DMS53 treated with DMSO at 0.1 percent for 48 hours (cell line): ENCODE results near the gene MSANTD7.
"Not testable (repeated sequence)": the region's sequence is repeated elsewhere in the genome, so short reads cannot be mapped to it uniquely, and the experiment has no call there.

ENCODE experiments used
- DNase-seq: peaks from one replicate; lab custom pipeline; 2025; ENCODE audit not compliant: unreplicated experiment; lab: John Stamatoyannopoulos, UW

Gene MSANTD7

GRCh38 chr10:14837003-14837756 lies 926 bp upstream of the MSANTD7 start:
- no peak for DNase-seq

- DNase-seq, result no peak
Measured at GRCh38 chr10:14838582-14839304, 637 bp downstream of the MSANTD7 start.

GRCh38 chr10:14839305-14839695 lies 1.2 kb downstream of the MSANTD7 start:
- no peak for DNase-seq

GRCh38 chr10:14840178-14840577 lies 2.1 kb downstream of the MSANTD7 start:
- no peak for DNase-seq

- no peak for DNase-seq
Measured at GRCh38 chr10:14843327-14843988, 5.4 kb downstream of the MSANTD7 start.

- no peak for DNase-seq
Measured at GRCh38 chr10:14844948-14845347, 6.8 kb downstream of the MSANTD7 start.

- DNase-seq, result no peak
Measured at GRCh38 chr10:14852236-14852635, 14.1 kb downstream of the MSANTD7 start.

- DNase-seq, result no peak
Measured at GRCh38 chr10:14855453-14855852, 17.3 kb downstream of the MSANTD7 start.

GRCh38 chr10:14858338-14858960 lies 20.3 kb downstream of the MSANTD7 start:
- DNase-seq, result no peak

GRCh38 chr10:14859043-14859442 lies 20.9 kb downstream of the MSANTD7 start:
- DNase-seq, result no peak

GRCh38 chr10:14859775-14860174 lies 21.7 kb downstream of the MSANTD7 start:
- DNase-seq, result no peak

- no peak for DNase-seq
Measured at GRCh38 chr10:14860791-14861190, 22.7 kb downstream of the MSANTD7 start.

GRCh38 chr10:14864466-14864865 lies 26.4 kb downstream of the MSANTD7 start:
- DNase-seq, result not testable (repeated sequence)

- not testable (repeated sequence) for DNase-seq
Measured at GRCh38 chr10:14864871-14865270, 26.8 kb downstream of the MSANTD7 start.

- no peak for DNase-seq
Measured at GRCh38 chr10:14873090-14873760, 35.1 kb downstream of the MSANTD7 start.

- DNase-seq, result no peak
Measured at GRCh38 chr10:14875941-14876340, 37.8 kb downstream of the MSANTD7 start.

- DNase-seq, result no peak
Measured at GRCh38 chr10:14876764-14877163, 38.7 kb downstream of the MSANTD7 start.

GRCh38 chr10:14878266-14879123 lies 40.4 kb downstream of the MSANTD7 start, which contains the start of gene SUV39H2:
SUV39H2 (plus strand) TSS chr10:14878866; CDS start chr10:14878889, 23 bp downstream.
- DNase-seq, result peak; percentile 85

- no peak for DNase-seq
Measured at GRCh38 chr10:14879124-14879927, 41.2 kb downstream of the MSANTD7 start.
